ENCODE results near the gene P4HB. TPM values are rescaled to one million over a fixed set of nuclear protein-coding genes. Genes with fewer than 3 reads are reported as not detected.

P4HB gene
- total RNA-seq, 1 donor from 2014 or later, result 248 TPM

- intact Hi-C loops (cut with DNase I), result no loop called here
- no peak for DNase-seq (ENCODE audit: low spot score)
- ATAC-seq, result no peak
These were observed 40.6 kb downstream of the P4HB start for GRCh38 chr17:81819708-81820107.

- no peak for DNase-seq (ENCODE audit: low spot score)
- intact Hi-C loops (cut with DNase I), result no loop called here
- ATAC-seq, result no peak
These were observed 42.6 kb downstream of the P4HB start for GRCh38 chr17:81817758-81818147.

GRCh38 chr17:81815646-81815986, 44.7 kb downstream of the P4HB start:
- DNase-seq (ENCODE audit: low spot score), result no peak
- ATAC-seq, result peak; percentile 7
- intact Hi-C loops (cut with DNase I), result no loop called here

DNA sequence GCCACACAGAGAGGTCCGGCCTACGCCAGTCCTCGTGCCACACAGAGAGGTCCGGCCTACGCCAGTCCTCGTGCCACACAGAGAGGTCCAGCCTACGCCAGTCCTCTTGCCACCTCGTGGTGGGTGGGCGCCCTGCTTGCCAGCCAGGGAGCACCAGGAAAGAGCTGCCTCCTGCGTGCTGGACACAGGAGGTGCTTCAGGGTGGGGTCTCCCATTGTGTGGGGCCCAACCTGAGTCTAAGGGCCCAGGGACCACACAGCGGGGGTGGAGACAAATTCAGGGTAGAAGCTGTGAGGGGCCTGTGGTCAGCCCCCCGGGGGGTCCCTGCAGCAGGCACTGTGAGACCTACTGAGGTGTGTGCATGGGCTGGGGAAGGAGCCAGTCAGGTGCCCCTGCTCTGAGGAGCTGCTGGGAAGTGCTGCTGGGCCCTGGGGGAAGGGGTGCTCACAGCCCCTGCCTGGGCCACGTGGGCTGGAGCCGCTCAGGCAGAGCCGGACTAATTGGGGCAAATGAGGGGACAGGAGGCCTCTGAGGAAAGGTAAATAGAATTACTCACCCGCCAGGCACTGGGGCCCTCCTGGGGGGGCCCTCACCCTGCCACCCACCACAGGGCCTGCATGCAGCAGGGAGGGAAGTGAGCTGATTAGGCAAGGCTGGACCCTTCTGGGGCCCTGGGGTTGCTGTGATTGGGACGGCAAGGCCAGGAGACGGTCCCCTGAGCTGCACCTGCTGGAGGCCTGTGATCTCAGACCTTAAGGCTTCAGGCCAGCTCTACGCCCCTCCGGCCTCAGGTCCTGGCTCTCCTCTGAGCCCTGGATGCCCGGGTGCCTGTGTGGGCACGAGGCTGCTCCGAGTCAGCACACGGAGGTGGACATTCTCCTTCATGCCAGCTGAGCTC, 45.3 kb downstream of the P4HB start:
- no peak for DNase-seq (ENCODE audit: low spot score)
- intact Hi-C loops (cut with DNase I), result no loop called here
- peak; percentile 12 for ATAC-seq

DNA sequence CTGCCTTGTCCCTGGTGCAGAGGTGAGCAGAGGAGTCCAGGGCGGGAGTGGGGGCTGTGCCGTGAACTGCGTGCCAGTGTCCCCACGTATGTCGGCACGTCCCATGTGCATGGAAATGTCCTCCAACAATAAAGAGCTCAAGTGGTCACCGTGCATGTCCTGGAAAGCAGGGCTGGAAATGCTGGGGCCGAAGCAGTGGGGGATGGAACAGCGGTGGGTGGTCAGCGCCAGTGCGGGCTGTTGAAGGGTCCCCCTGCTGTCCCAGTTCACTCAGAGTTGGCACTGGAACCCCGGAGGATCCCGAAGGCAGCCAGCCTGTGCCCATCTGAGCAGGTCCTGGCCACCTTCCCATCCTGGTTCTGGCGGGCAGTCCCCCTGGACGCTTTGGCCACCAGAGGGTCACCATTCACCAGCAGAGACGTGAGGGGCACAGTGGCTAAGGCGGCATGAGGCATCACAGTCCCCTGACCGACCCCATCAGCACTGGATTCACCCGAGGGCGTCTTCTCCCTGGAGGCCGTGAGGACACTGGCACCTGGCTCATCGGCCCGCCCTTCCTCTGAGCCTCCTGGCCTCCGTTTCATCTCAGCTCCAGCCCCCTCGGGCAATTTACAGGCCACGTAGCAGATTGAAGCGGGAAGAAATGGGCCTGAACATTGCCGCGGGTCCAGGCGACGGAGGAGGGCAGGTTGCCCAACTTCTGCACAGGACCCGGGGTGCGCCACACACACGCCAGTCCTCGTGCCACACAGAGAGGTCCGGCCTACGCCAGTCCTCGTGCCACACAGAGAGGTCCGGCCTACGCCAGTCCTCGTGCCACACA, 46.3 kb downstream of the P4HB start:
- no peak for ATAC-seq
- no peak for DNase-seq (ENCODE audit: low spot score)
- intact Hi-C loops (cut with DNase I), result no loop called here

DNA sequence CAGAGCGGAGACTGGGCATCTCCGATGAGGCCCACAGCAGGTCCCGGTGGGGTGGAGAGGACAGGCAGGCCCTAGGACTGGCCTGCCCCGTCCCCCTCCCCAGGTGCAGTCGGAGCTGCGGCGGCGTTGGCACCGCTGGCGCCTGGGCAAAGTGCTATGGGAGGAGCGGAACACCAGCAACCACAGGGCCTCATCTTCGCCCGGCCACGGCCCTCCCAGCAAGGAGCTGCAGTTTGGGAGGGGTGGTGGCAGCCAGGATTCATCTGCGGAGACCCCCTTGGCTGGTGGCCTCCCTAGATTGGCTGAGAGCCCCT, 47.0 kb downstream of the P4HB start:
- intact Hi-C loops (cut with DNase I), result no loop called here
- DNase-seq (ENCODE audit: low spot score) (no peak), ATAC-seq (no peak)

- no peak for DNase-seq (ENCODE audit: low spot score)
- no peak for ATAC-seq
- intact Hi-C loops (cut with DNase I), result no loop called here
These were observed 47.6 kb downstream of the P4HB start for GRCh38 chr17:81812571-81813370.

DNA sequence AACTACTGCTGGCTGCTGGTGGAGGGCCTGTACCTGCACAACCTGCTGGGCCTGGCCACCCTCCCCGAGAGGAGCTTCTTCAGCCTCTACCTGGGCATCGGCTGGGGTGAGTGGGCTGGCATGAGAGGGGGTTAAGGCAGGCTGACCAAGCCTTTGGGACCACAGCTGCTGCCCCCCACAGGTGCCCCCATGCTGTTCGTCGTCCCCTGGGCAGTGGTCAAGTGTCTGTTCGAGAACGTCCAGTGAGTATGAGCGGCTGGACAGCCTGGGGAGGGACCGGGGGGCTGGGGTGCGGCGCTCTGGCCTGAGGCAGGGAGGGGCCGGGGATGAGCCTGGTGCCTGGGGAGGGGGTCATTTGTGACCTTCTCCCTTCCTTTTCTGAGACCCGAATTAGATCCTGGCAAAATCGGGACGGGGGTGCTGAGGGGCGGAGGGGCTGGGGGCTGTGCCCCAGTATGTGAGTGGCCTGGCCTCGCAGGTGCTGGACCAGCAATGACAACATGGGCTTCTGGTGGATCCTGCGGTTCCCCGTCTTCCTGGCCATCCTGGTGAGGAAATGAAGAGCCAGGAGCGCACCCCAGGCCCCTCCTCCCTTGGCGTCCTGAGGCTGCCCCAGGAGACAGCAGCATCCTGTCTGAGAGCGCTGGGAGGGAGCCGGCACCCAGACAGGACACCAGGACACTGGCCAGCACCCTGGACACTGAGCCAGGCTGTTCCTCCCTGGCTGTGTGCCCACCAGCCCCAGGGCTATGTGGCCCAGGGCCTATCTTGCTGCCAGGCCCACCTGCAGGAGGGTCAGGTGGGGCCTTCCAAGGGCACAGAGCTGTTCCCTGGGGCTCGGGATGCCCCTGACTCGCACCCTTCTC, 48.4 kb downstream of the P4HB start:
- DNase-seq (ENCODE audit: low spot score), result no peak
- intact Hi-C loops (cut with DNase I), result no loop called here
- no peak for ATAC-seq

DNA sequence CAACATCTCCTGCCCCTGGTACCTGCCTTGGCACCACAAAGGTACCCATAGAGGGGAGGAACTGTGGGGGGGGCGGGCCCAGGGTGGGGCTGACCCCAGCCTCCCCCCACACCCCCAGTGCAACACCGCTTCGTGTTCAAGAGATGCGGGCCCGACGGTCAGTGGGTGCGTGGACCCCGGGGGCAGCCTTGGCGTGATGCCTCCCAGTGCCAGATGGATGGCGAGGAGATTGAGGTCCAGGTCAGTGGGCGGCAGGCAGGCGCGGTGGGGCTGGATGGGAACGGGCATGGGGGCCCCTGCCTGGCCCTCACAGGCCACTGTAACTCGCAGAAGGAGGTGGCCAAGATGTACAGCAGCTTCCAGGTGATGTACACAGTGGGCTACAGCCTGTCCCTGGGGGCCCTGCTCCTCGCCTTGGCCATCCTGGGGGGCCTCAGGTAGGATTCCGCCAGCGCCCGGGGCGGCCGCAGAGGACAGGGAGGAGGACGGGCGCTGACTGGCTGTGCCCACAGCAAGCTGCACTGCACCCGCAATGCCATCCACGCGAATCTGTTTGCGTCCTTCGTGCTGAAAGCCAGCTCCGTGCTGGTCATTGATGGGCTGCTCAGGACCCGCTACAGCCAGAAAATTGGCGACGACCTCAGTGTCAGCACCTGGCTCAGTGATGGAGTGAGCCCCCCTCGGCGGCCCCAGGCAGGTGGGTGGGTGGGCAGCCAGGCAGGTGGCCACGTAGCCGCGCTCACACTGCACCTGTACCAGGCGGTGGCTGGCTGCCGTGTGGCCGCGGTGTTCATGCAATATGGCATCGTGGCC, 49.2 kb downstream of the P4HB start:
- ATAC-seq, result no peak
- DNase-seq (ENCODE audit: low spot score), result no peak
- intact Hi-C loops (cut with DNase I), result no loop called here

DNA sequence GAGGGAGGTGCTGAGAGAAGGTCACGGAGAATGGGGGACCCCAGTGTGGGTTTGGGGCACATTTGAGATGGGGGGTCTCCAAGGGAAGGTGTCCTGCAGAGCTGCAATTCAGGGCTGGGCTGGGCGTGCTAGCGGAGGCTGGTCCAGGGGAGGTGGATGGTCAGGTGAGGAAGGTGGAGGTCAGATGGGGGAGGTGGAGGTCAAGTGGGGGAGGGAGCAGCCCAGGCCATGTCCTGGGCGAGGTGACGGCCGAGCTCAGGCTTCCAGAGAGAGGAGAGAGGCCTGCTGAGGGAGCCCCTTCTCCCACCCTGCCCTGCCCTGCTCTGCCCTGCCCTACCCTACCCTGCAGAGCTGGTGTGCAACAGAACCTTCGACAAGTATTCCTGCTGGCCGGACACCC, 49.9 kb downstream of the P4HB start:
- intact Hi-C loops (cut with DNase I), result no loop called here
- DNase-seq (ENCODE audit: low spot score) (no peak), ATAC-seq (no peak)

DNA sequence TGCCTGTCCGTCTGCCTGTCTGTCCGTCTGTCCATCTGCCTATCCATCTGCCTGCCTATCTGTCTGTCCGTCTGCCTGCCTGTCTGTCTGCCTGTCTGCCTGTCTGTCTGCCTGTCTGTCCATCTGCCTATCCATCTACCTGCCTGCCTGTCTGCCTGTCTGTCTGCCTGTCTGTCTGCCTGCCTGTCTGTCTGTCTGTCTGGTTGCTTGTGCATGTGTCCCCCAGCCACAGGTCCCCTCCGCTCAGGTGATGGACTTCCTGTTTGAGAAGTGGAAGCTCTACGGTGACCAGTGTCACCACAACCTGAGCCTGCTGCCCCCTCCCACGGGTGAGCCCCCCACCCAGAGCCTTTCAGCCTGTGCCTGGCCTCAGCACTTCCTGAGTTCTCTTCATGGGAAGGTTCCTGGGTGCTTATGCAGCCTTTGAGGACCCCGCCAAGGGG, 50.8 kb downstream of the P4HB start:
- ATAC-seq (no peak), DNase-seq (ENCODE audit: low spot score) (no peak)
- intact Hi-C loops (cut with DNase I), result no loop called here

DNA sequence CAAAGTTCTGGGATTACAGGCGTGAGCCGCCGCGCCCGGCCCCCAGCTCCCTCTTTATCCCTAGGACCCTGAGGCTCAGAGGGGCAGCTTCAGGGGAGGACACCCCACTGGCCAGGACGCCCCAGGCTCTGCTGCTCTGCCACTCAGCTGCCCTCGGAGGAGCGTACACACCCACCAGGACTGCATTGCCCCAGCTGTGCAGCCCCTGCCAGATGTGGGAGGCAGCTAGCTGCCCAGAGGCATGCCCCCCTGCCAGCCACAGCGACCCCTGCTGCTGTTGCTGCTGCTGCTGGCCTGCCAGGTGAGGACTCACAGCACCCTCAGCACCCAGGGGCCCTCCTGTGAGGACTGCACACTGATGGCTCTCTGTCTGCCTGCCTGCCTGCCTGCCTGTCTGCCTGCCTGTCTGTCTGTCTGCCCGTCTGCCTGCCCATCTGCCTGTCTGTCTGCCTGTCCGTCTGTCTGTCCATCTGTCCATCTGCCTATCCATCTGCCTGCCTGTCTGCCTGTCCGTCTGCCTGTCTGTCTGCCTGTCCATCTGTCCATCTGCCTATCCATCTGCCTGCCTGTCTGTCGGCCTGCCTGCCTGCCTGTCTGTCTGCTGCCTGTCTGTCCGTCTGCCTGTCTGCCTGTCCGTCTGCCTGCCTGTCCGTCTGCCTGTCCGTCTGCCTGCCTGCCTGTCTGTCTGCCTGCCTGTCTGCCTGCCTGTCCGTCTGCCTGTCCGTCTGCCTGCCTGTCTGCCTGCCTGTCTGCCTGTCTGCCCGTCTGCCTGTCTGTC, 51.4 kb downstream of the P4HB start:
- ATAC-seq (no peak), DNase-seq (ENCODE audit: low spot score) (no peak)
- intact Hi-C loops (cut with DNase I), result no loop called here

GRCh38 chr17:81807839-81808238, 52.5 kb downstream of the P4HB start:
- no peak for ATAC-seq
- no peak for DNase-seq (ENCODE audit: low spot score)
- intact Hi-C loops (cut with DNase I), result no loop called here

DNA sequence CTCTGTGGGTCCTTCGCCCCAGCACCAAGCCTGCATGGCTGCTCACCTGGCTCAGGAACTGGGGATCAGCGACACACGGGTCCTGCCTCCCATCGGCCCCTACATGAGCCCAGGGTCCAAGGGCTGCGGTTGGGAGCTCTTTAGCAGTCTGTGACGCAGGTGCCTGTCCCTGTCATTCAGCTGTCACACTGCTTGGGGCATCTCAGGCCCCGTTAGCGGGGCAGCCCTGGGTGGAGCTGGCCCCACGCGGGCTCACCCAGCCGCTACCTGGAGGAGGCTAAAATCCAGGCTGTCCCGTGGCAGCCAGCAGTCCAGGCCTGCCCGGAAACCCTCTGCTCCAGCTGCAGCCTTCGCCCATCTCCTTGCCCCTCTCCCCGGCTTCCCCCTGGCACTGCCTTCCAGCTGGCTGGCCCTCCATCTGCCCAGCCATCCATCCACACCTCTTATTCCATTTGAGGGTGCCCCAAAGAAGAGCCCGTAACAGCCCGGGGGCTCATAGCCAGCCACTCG, 53.1 kb downstream of the P4HB start:
- intact Hi-C loops (cut with DNase I), result no loop called here
- no peak for ATAC-seq
- no peak for DNase-seq (ENCODE audit: low spot score)

GRCh38 chr17:81806461-81807209, 53.7 kb downstream of the P4HB start:
- ATAC-seq (no peak), DNase-seq (ENCODE audit: low spot score) (no peak)
- intact Hi-C loops (cut with DNase I), result no loop called here

- ATAC-seq, result no peak
- intact Hi-C loops (cut with DNase I), result no loop called here
- DNase-seq (ENCODE audit: low spot score), result no peak
These were observed 54.5 kb downstream of the P4HB start for GRCh38 chr17:81805707-81806460.
